Measurements from ENCODE around the gene CSF2. TPM values are rescaled to one million over a fixed set of nuclear protein-coding genes. Genes with fewer than 3 reads are reported as not detected.

Gene CSF2
- total and polyA plus RNA-seq, 2 donors (not counting 1 experiment from before 2014, with no cell fraction given): not detected

DNA sequence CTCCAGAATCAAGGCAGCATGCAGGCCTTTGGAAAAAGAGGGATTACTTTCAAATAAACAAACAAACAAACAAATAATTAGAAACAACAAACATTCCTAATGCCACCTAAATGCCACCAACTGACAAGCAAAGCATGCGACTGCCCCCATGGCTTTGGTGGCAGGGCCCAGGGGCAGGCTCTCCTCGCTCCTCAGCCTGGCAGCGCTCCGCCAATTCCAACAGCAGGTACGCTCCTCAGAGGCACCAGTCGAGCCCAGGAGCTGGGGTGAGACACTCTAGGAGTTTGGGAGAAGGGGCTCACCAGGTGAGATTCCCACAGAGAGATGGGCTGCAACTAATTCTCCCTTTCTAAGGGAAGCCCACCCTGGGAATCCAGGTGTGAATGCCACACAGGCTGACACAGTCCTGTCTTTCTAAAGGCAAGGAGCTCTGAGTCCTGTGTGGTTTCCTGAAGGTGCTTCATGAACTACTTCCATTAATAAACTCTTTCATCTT, 27.8 kb downstream of the CSF2 start:
- Mint-ChIP-seq H3K9me3 (ENCODE audit: insufficient read depth) (no peaks in the 10 kb centered on the region), H3K27me3 (no peaks in the 10 kb centered on the region), H3K4me3 (peak overlapping the region; percentile 59), H3K27ac (no peak overlapping the region), H3K4me1 (peaks cover 70% of the 10 kb centered on the region)
- Histone ChIP-seq H3K27me3 (replicated peaks in 1 of 4; ENCODE audit: control extremely low read depth in 1 of 4, control insufficient read depth in 3 of 4, insufficient read depth in 4 of 4, low read length in 3 of 4) (no peaks in the 10 kb centered on the region), H3K9me3 (ENCODE audit: control extremely low read depth in 1 of 3, control insufficient read depth in 2 of 3, insufficient read depth in 1 of 3, low read length in 2 of 3) (no peaks in the 10 kb centered on the region), H3K79me2 (ENCODE audit: control insufficient read depth, insufficient read depth, low read length) (no peaks in the 10 kb centered on the region), H3K9ac (ENCODE audit: low read length) (no peak overlapping the region), H3K36me3 (replicated peaks in 1 of 2; ENCODE audit: control extremely low read depth in 1 of 2, control insufficient read depth in 1 of 2, extremely low read depth in 1 of 2, insufficient read depth in 2 of 2, low read length in 1 of 2) (no peaks in the 10 kb centered on the region), H3K4me2 (replicated peaks; ENCODE audit: low read depth, low read length, poor library complexity, severe bottlenecking) (peak overlapping the region; percentile 46), H3K27ac (ENCODE audit: low read length in 2 of 2) (peak overlapping the region in 1 of 2 donors; percentile 50), H2AFZ (ENCODE audit: insufficient read depth, low read depth, low read length, poor library complexity, severe bottlenecking) (peak overlapping the region; percentile 0), H3K4me1 (ENCODE audit: control insufficient read depth in 2 of 2, insufficient read depth in 2 of 2, low read length in 2 of 2) (peaks cover 58 to 61% of the 10 kb centered on the region in 2 donors), H3K4me3 (ENCODE audit: control extremely low read depth in 1 of 5, extremely low read depth in 1 of 5, insufficient read depth in 1 of 5, low read depth in 2 of 5, low read length in 4 of 5) (no peak overlapping the region), H4K20me1 (ENCODE audit: control insufficient read depth, insufficient read depth, low read length, poor library complexity, severe bottlenecking) (no peaks in the 10 kb centered on the region)
- no peak for TF ChIP-seq EZH2 (IDR thresholded peaks at IDR 0.05; ENCODE audit: borderline replicate concordance, insufficient read depth, low read depth, low read length, poor library complexity, severe bottlenecking)
- TF ChIP-seq, protein P1, sequence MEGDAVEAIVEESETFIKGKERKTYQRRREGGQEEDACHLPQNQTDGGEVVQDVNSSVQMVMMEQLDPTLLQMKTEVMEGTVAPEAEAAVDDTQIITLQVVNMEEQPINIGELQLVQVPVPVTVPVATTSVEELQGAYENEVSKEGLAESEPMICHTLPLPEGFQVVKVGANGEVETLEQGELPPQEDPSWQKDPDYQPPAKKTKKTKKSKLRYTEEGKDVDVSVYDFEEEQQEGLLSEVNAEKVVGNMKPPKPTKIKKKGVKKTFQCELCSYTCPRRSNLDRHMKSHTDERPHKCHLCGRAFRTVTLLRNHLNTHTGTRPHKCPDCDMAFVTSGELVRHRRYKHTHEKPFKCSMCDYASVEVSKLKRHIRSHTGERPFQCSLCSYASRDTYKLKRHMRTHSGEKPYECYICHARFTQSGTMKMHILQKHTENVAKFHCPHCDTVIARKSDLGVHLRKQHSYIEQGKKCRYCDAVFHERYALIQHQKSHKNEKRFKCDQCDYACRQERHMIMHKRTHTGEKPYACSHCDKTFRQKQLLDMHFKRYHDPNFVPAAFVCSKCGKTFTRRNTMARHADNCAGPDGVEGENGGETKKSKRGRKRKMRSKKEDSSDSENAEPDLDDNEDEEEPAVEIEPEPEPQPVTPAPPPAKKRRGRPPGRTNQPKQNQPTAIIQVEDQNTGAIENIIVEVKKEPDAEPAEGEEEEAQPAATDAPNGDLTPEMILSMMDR (IDR thresholded peaks at IDR 0.05): no peak
- WGBS (ENCODE audit: insufficient coverage): 94% methylated on average over 5 of the region's 6 CpGs
- ChIA-PET CTCF (interaction anchor here (1.1 kb wide), 1 partner anchor 88 kb away, joined by 3 read pairs; no protein-coding TSS in a partner anchor), POLR2A (no interaction called here)
- ATAC-seq (ENCODE audit: low read depth) (no peak), DNase-seq (no peak)
- intact Hi-C loops (cut with micrococcal nuclease): no loop called here

DNA sequence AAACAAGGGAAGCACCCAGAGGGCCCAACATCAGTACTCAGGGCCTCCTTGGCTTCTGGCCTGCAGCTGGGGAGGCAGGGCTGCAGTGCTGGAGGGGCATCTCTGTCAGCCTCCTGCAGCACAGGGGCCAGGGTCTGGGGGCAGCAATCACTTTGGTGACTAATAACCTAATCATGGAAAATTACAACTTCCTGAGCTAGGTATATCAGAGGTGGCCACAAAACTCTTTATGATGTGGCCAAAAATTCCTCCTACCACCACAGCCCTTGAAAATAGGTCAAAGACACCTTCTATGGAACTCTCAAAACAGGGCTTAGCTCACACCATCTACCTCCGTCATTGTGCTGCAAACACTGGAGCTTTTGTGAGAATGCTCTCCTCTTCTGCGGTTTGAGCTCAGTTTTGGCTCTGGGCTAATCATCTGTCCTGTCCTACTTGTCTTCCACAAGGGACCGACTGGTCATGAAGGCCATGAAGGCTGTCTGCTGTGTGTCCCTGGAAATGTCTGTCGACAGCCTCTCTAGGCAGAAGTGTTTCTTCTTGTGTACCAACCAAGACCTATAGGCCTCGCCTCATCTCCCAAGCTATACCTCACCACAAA, 28.6 kb downstream of the CSF2 start:
- no peaks in the 10 kb centered on the region for H4K20me1 ChIP-seq (ENCODE audit: control insufficient read depth, insufficient read depth, low read length, poor library complexity, severe bottlenecking)
- Mint-ChIP-seq H3K27ac (no peak overlapping the region), H3K4me3 (peak overlapping the region; percentile 14), H3K9me3 (ENCODE audit: insufficient read depth) (no peaks in the 10 kb centered on the region), H3K4me1 (peaks cover 75% of the 10 kb centered on the region), H3K27me3 (no peaks in the 10 kb centered on the region)
- peaks cover 58 to 61% of the 10 kb centered on the region in 2 donors for H3K4me1 ChIP-seq (ENCODE audit: control insufficient read depth in 2 of 2, insufficient read depth in 2 of 2, low read length in 2 of 2)
- 78% methylated on average over 4 of the region's 5 CpGs for WGBS (ENCODE audit: insufficient coverage)
- ATAC-seq (ENCODE audit: low read depth) (no peak), DNase-seq (peak; percentile 23)
- no peaks in the 10 kb centered on the region for H3K27me3 ChIP-seq (replicated peaks in 1 of 4; ENCODE audit: control extremely low read depth in 1 of 4, control insufficient read depth in 3 of 4, insufficient read depth in 4 of 4, low read length in 3 of 4)
- POLR2A ChIA-PET: no interaction called here
- no peaks in the 10 kb centered on the region for H3K36me3 ChIP-seq (replicated peaks in 1 of 2; ENCODE audit: control extremely low read depth in 1 of 2, control insufficient read depth in 1 of 2, extremely low read depth in 1 of 2, insufficient read depth in 2 of 2, low read length in 1 of 2)
- H2AFZ ChIP-seq (ENCODE audit: insufficient read depth, low read depth, low read length, poor library complexity, severe bottlenecking): no peak overlapping the region
- CTCF ChIA-PET: interaction anchor here (0.7 to 1.1 kb wide), 5 partner anchors 9 to 88 kb away, joined by 3 to 5 read pairs (median 3); no protein-coding TSS in a partner anchor
- H3K27ac ChIP-seq (ENCODE audit: low read length in 2 of 2): peak overlapping the region in 1 of 2 donors; percentile 60
- no peak overlapping the region for H3K9ac ChIP-seq (ENCODE audit: low read length)
- no peaks in the 10 kb centered on the region for H3K79me2 ChIP-seq (ENCODE audit: control insufficient read depth, insufficient read depth, low read length)
- TF ChIP-seq EZH2 (IDR thresholded peaks at IDR 0.05; ENCODE audit: borderline replicate concordance, insufficient read depth, low read depth, low read length, poor library complexity, severe bottlenecking): no peak
- TF ChIP-seq, protein P1 (IDR thresholded peaks at IDR 0.05): no peak
- H3K9me3 ChIP-seq (ENCODE audit: control extremely low read depth in 1 of 3, control insufficient read depth in 2 of 3, insufficient read depth in 1 of 3, low read length in 2 of 3): no peaks in the 10 kb centered on the region
- peak overlapping the region; percentile 74 for H3K4me2 ChIP-seq (replicated peaks; ENCODE audit: low read depth, low read length, poor library complexity, severe bottlenecking)
- intact Hi-C loops (cut with micrococcal nuclease): loop anchor here (2.0 kb wide), 1 partner anchor 37 kb away; no protein-coding TSS in a partner anchor
- H3K4me3 ChIP-seq (ENCODE audit: control extremely low read depth in 1 of 5, extremely low read depth in 1 of 5, insufficient read depth in 1 of 5, low read depth in 2 of 5, low read length in 4 of 5): no peak overlapping the region

All from B cell (primary cell).